GM19467 (cell line): Measurements from ENCODE around the gene FMOD.

Experiments used
- ATAC-seq: cut with Tn5 transposase; IDR thresholded peaks from one replicate; pipeline ENCODE4 v1.9.1; 2021; ENCODE audit warnings: mild to moderate bottlenecking, moderate library complexity; ENCODE audit not compliant: unreplicated experiment

The FMOD gene

GRCh38 chr1:203361945-203362719 lies 11.2 kb upstream of the FMOD start:
- ATAC-seq: no peak

GRCh38 chr1:203360547-203361185 lies 9.7 kb upstream of the FMOD start:
- no peak for ATAC-seq

GRCh38 chr1:203359010-203359571 lies 8.2 kb upstream of the FMOD start:
- no peak for ATAC-seq

GRCh38 chr1:203354246-203354645 lies 3.3 kb upstream of the FMOD start:
- ATAC-seq: no peak

GRCh38 chr1:203353486-203353885 lies 2.6 kb upstream of the FMOD start:
- ATAC-seq: no peak

GRCh38 chr1:203349773-203350524 lies 973 bp downstream of the FMOD start:
- ATAC-seq: no peak

- ATAC-seq: no peak
Measured at GRCh38 chr1:203349166-203349565, 1.8 kb downstream of the FMOD start.

GRCh38 chr1:203346769-203347102 lies 4.2 kb downstream of the FMOD start:
- ATAC-seq: no peak

GRCh38 chr1:203346060-203346768 lies 4.7 kb downstream of the FMOD start:
- no peak for ATAC-seq

- no peak for ATAC-seq
Measured at GRCh38 chr1:203343956-203344754, 6.8 kb downstream of the FMOD start.

- no peak for ATAC-seq
Measured at GRCh38 chr1:203342192-203342940, 8.6 kb downstream of the FMOD start.

- no peak for ATAC-seq
Measured at GRCh38 chr1:203340112-203340790, 10.7 kb downstream of the FMOD start.

GRCh38 chr1:203338335-203339036 lies 12.4 kb downstream of the FMOD start:
- ATAC-seq: no peak

GRCh38 chr1:203336097-203336496 lies 14.8 kb downstream of the FMOD start:
- no peak for ATAC-seq

- ATAC-seq: no peak
Measured at GRCh38 chr1:203335503-203335902, 15.4 kb downstream of the FMOD start.

- no peak for ATAC-seq
Measured at GRCh38 chr1:203331224-203331623, 19.7 kb downstream of the FMOD start.

- ATAC-seq: no peak
Measured at GRCh38 chr1:203328714-203329122, 22.2 kb downstream of the FMOD start.
